ENCODE results near the gene SEMA4A. TPM values are rescaled to one million over a fixed set of nuclear protein-coding genes. Genes with fewer than 3 reads are reported as not detected.

The SEMA4A gene
- polyA plus RNA-seq, 1 of the 3 experiments (the other 2 are of a cell fraction) = 1.3 TPM

DNA sequence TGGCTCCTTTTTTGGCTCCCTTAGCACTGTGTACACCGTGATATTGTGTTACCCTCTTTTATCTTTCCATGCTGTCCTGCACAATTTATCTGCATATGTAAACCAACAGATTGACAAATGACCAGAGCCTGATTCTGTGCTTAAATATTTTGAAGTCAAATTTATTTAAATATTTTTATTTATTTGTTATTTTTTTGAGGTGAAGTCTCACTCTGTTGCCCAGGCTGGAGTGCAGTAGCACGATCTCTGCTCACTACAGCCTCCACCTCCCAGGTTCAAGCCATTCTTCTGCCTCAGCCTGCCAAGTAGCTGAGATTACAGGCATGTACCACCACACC lies 72.3 kb downstream of the SEMA4A start:
- H3K79me2 ChIP-seq (ENCODE audit: insufficient read depth) = peaks cover 15% of the 10 kb centered on the region
- H3K36me3 ChIP-seq (replicated peaks in 1 of 2; ENCODE audit: control insufficient read depth in 1 of 2, insufficient read depth in 2 of 2, low read length in 1 of 2) = peaks cover 6 to 20% of the 10 kb centered on the region in 2 experiments
- H3K9me3 ChIP-seq = no peaks in the 10 kb centered on the region
- H3K4me2 ChIP-seq = no peak overlapping the region
- no peaks in the 10 kb centered on the region; a peak in 1 of 4 replicates for H3K4me1 ChIP-seq (ENCODE audit: control insufficient read depth in 1 of 2, insufficient read depth in 2 of 2, low read depth in 1 of 2, low read length in 1 of 2)
- H3K27me3 ChIP-seq (ENCODE audit: insufficient read depth) = no peaks in the 10 kb centered on the region
- ChIA-PET POLR2A (interaction anchor here (0.5 to 1.5 kb wide), 3 partner anchors 13 to 217 kb away, joined by 3 to 7 read pairs (median 3); partner anchors contain the start of genes PMF1 and SMG5), CTCF (interaction anchor here (0.6 to 7.1 kb wide), 56 partner anchors 8 to 288 kb away, joined by 3 to 121 read pairs (median 5); partner anchors contain the start of genes LMNA, PAQR6, PMF1 and SLC25A44)
- no peak for DNase-seq
- 0% methylated on average over 2 of the region's 2 CpGs for WGBS (ENCODE audit: low lambda C conversion rate)
- TF ChIP-seq MXI1 (IDR thresholded peaks at IDR 0.05; ENCODE audit: low read depth, low read length) (no peak), POLR2AphosphoS5 (IDR thresholded peaks at IDR 0.05; ENCODE audit: low read depth, low read length) (no peak), RAD21 (IDR thresholded peaks at IDR 0.05; ENCODE audit: low read length) (no peak), SMC3 (IDR thresholded peaks at IDR 0.05; ENCODE audit: low read depth, low read length) (no peak), EP300 (IDR thresholded peaks at IDR 0.05; ENCODE audit: borderline replicate concordance in 1 of 2, low read depth in 1 of 2, low read length in 1 of 2) (no peak), ELF1 (IDR thresholded peaks at IDR 0.05) (no peak), YY1 (IDR thresholded peaks at IDR 0.05; ENCODE audit: low read depth) (no peak), RCOR1 (IDR thresholded peaks at IDR 0.05; ENCODE audit: low read length) (no peak), TEAD4 (IDR thresholded peaks at IDR 0.05; ENCODE audit: borderline replicate concordance, insufficient read depth) (no peak), RXRA (IDR thresholded peaks at IDR 0.05; ENCODE audit: borderline replicate concordance, low read depth) (no peak), RFX5 (IDR thresholded peaks at IDR 0.05; ENCODE audit: low read length) (no peak), GABPA (IDR thresholded peaks at IDR 0.05; ENCODE audit: low read depth) (no peak), NFIC (IDR thresholded peaks at IDR 0.05; ENCODE audit: borderline replicate concordance) (no peak), FOSL2 (IDR thresholded peaks at IDR 0.05; ENCODE audit: borderline replicate concordance, low read depth) (no peak), CHD2 (IDR thresholded peaks at IDR 0.05; ENCODE audit: low read length, partially characterized antibody) (no peak), JUND (IDR thresholded peaks at IDR 0.05) (no peak)
- TF ChIP-seq, protein P1, sequence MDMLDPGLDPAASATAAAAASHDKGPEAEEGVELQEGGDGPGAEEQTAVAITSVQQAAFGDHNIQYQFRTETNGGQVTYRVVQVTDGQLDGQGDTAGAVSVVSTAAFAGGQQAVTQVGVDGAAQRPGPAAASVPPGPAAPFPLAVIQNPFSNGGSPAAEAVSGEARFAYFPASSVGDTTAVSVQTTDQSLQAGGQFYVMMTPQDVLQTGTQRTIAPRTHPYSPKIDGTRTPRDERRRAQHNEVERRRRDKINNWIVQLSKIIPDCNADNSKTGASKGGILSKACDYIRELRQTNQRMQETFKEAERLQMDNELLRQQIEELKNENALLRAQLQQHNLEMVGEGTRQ (IDR thresholded peaks at IDR 0.05; ENCODE audit: borderline replicate concordance, low read depth, low read length) = no peak
- TF ChIP-seq, protein P2, sequence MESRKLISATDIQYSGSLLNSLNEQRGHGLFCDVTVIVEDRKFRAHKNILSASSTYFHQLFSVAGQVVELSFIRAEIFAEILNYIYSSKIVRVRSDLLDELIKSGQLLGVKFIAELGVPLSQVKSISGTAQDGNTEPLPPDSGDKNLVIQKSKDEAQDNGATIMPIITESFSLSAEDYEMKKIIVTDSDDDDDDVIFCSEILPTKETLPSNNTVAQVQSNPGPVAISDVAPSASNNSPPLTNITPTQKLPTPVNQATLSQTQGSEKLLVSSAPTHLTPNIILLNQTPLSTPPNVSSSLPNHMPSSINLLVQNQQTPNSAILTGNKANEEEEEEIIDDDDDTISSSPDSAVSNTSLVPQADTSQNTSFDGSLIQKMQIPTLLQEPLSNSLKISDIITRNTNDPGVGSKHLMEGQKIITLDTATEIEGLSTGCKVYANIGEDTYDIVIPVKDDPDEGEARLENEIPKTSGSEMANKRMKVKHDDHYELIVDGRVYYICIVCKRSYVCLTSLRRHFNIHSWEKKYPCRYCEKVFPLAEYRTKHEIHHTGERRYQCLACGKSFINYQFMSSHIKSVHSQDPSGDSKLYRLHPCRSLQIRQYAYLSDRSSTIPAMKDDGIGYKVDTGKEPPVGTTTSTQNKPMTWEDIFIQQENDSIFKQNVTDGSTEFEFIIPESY (IDR thresholded peaks at IDR 0.05; ENCODE audit: borderline replicate concordance, low read depth) = no peak
- TF ChIP-seq, protein P3, sequence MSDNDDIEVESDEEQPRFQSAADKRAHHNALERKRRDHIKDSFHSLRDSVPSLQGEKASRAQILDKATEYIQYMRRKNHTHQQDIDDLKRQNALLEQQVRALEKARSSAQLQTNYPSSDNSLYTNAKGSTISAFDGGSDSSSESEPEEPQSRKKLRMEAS (IDR thresholded peaks at IDR 0.05; ENCODE audit: low read depth) = no peak
- TF ChIP-seq, protein P4, sequence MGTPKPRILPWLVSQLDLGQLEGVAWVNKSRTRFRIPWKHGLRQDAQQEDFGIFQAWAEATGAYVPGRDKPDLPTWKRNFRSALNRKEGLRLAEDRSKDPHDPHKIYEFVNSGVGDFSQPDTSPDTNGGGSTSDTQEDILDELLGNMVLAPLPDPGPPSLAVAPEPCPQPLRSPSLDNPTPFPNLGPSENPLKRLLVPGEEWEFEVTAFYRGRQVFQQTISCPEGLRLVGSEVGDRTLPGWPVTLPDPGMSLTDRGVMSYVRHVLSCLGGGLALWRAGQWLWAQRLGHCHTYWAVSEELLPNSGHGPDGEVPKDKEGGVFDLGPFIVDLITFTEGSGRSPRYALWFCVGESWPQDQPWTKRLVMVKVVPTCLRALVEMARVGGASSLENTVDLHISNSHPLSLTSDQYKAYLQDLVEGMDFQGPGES (IDR thresholded peaks at IDR 0.05; ENCODE audit: low read depth, low read length) = no peak
- H4K20me1 ChIP-seq (ENCODE audit: insufficient read depth) = no peaks in the 10 kb centered on the region
- no peak overlapping the region; a peak in 1 of 4 replicates for H3K4me3 ChIP-seq (ENCODE audit: low read depth in 2 of 2, low read length in 1 of 2)
- H3K9me2 ChIP-seq = no peaks in the 10 kb centered on the region
- H2AFZ ChIP-seq (ENCODE audit: low read depth) = no peak overlapping the region
- H3K9ac ChIP-seq = no peak overlapping the region
- H3K27ac ChIP-seq (ENCODE audit: low read depth in 2 of 2, low read length in 1 of 2) = no peak overlapping the region; a peak in 1 of 4 replicates
- H3F3A ChIP-seq (replicated peaks; ENCODE audit: insufficient read depth) = peaks cover 24% of the 10 kb centered on the region
